Measurements from ENCODE around the gene SUGP1. TPM values are rescaled to one million over a fixed set of nuclear protein-coding genes. Genes with fewer than 3 reads are reported as not detected.
A peak's percentile ranks its signal among the peaks of the same experiment; 100 is the strongest.

SUGP1 gene
- total and polyA plus RNA-seq, 2 of the 4 experiments (the other 2 are of a cell fraction): 33.2 to 35.8 TPM

DNA sequence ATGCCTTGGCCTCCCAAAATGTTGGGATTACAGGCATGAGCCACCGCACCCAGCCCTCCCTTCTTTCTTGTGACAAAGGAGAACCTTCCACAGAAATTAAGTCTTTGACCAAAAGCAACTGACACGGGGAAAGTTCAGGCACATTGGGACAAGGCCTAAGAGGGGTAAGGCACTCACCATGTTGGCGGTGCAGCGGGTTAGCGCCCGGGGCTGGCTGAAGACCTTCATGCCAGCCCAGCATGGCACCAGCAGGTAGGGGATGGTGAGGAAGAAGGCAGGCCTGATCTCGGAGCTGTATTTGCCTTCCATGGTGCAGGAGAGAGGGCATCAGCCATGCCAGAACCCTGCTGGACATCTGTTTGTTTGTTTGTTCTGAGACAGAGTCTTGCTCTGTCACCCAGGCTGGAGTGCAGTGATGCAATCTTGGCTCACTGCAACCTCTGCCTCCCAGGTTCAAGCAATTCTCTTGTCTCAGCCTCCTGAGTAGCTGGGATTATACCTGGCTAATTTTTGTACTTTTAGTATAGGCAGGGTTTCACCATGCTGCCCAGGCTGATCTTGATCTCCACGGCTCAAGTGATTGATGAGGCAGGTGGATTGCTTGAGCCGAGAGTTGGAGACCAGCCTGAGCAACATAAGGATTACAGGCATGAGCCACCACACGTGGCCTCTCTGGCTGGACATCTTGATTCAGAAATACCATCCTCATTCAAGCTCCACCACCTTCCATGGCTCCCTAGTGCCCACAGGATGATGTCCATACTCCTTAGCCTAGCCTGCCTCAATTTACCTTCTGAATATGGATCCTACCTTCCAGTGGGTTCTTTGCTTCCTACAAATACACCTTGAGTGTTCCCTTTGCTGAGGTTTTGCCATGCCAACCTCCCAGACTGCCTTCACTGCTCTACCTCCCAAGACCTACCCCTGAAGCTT is 51.6 kb downstream of the SUGP1 start:
- Histone ChIP-seq H3K4me2 (ENCODE audit: low read depth, low read length) (no peak overlapping the region), H3K14ac (replicated peaks; ENCODE audit: low read depth, low read length) (no peak overlapping the region), H3K9ac (ENCODE audit: low read depth, low read length) (no peak overlapping the region), H2AFZ (replicated peaks; ENCODE audit: low read length, poor library complexity) (peak overlapping the region; percentile 52), H2BK120ac (ENCODE audit: low read depth, low read length) (no peak overlapping the region), H4K5ac (ENCODE audit: low read depth, low read length) (no peak overlapping the region), H2BK15ac (ENCODE audit: low read depth, low read length) (no peak overlapping the region), H3K79me1 (ENCODE audit: low read depth in 1 of 2, low read length in 2 of 2) (0 out of 4 replicates have a peak, but pooled peaks cover 0 to 6% of the 10 kb centered on the region in 2 experiments), H2AK9ac (replicated peaks; ENCODE audit: low read depth, low read length, poor library complexity) (no peak overlapping the region), H3K4me3 (ENCODE audit: insufficient read depth, low read depth, low read length) (no peak overlapping the region), H3K9me3 (ENCODE audit: control insufficient read depth, insufficient read depth, low read length) (no peaks in the 10 kb centered on the region), H3K27ac (ENCODE audit: insufficient read depth, low read length) (no peak overlapping the region), H3K4ac (ENCODE audit: low read depth, low read length) (no peak overlapping the region), H3K56ac (ENCODE audit: extremely low read depth, insufficient read depth, low read length) (no peak overlapping the region), H3K4me1 (ENCODE audit: control insufficient read depth, insufficient read depth, low read length) (no peaks in the 10 kb centered on the region), H4K91ac (ENCODE audit: insufficient read depth, low read depth, low read length) (no peak overlapping the region), H3K9me1 (ENCODE audit: insufficient read depth, low read length) (peaks cover 4% of the 10 kb centered on the region; the same call in 1 of the 2 replicates), H3K23ac (ENCODE audit: low read depth, low read length) (no peak overlapping the region), H3K27me3 (ENCODE audit: control insufficient read depth, insufficient read depth, low read length) (peaks cover 6% of the 10 kb centered on the region), H3K18ac (ENCODE audit: low read depth, low read length) (no peak overlapping the region), H2BK5ac (ENCODE audit: low read depth, low read length, poor library complexity, severe bottlenecking) (no peak overlapping the region), H2BK20ac (ENCODE audit: low read depth, low read length) (no peak overlapping the region), H2AK5ac (ENCODE audit: low read depth, low read length) (no peak overlapping the region), H3K36me3 (ENCODE audit: control insufficient read depth, insufficient read depth, low read length) (no peaks in the 10 kb centered on the region), H4K20me1 (ENCODE audit: insufficient read depth, low read length) (no peaks in the 10 kb centered on the region; the same call in 1 of the 2 replicates), H4K8ac (ENCODE audit: low read depth in 2 of 2, low read length in 2 of 2) (no peak overlapping the region)
- no peak for DNase-seq
- no peak for ATAC-seq (ENCODE audit: low read depth)
- TF ChIP-seq CEBPB (IDR thresholded peaks at IDR 0.05; ENCODE audit: low read depth, low read length): 0 out of 2 replicates have a peak, but pooled peaks have one; percentile 18
- no peak for TF ChIP-seq MAZ (IDR thresholded peaks at IDR 0.05; ENCODE audit: borderline replicate concordance, low read depth, low read length)
- CTCF ChIA-PET: no interaction called here
- POLR2A ChIA-PET (ENCODE audit: unreplicated experiment): no interaction called here
- dilution Hi-C loops (cut with HindIII; ENCODE audit: low sequenced_read_pairs, unreplicated experiment) (no loop called here), intact Hi-C loops (cut with micrococcal nuclease) (no loop called here), in situ Hi-C loops (cut with MboI; ENCODE audit: low sequenced_read_pairs) (no loop called here)
- no TSS peak for BruUV-seq (replicated peaks)
- WGBS, 2 experiments (ENCODE audit: extremely low coverage in 2 of 2, insufficient read length in 1 of 2): 40% methylated on average over 2 of the region's 10 CpGs; no CpG with 5 or more reads in 1 of the 2 experiments

Measured in IMR-90 (cell line).